GM13977 (cell line): ENCODE results near the gene ENOPH1.
A peak's percentile ranks its signal among the peaks of the same experiment; 100 is the strongest.
"Not testable (repeated sequence)": the region's sequence is repeated elsewhere in the genome, so short reads cannot be mapped to it uniquely, and the experiment has no call there.

Experiments
- DNase-seq: peaks from one replicate; pipeline ENCODE4 v3.0.0; 2012; ENCODE audit warnings: low spot score
- CTCF ChIP-seq: IDR thresholded peaks from 2 replicates; pipeline ENCODE4 v1.5.1; 2012; ENCODE audit warnings: mild to moderate bottlenecking, control low read depth; ENCODE audit not compliant: insufficient read depth; ENCODE audit errors: extremely low read depth, missing control alignments
- in situ Hi-C: fragments of 300-500 bp; cut with MboI; formaldehyde crosslinking; loops from one replicate; pipeline ENCODE4 v1.12.0; 2022; ENCODE audit warnings: low sequenced_read_pairs, low pct_unique_long_range_greater_than_20kb, mixed read lengths, inconsistent platforms; ENCODE audit not compliant: unreplicated experiment

Gene ENOPH1

GRCh38 chr4:82430193-82430963 lies at the start of gene ENOPH1, which contains the start of gene HNRNPDL:
TSS of gene ENOPH1 (plus strand) at chr4:82430590. CDS start at chr4:82430830, 240 bp downstream.
TSS of gene HNRNPDL (minus strand) at chr4:82430462. CDS start at chr4:82429690, 772 bp downstream.
- in situ Hi-C loops = no loop called here
- no peak for TF ChIP-seq CTCF
- DNase-seq = peak; percentile 96

GRCh38 chr4:82380831-82381230 lies 49.6 kb upstream of the ENOPH1 start:
- no peak for DNase-seq
- no peak for TF ChIP-seq CTCF
- in situ Hi-C loops = no loop called here

DNA sequence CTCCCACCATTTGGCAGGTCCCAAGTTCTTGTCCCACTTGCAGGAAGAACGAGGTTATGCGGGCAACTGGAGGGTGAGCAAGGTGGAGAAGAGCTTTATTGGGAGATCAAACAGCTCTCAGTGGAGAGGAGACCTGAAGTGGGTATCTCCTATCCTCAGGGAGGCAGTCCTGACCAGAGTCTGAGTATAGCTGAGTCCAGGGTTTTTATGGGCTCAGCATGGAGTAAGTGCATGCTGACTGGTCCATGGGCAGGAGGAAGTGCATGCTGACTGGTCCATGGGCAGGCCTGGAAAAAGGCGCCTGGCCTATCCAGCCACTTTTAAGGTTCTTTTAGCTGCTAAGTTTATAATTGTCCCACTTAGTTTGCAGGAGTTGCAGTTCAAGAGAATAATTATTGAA lies 49.2 kb upstream of the ENOPH1 start:
- DNase-seq = no peak
- TF ChIP-seq CTCF = no peak
- in situ Hi-C loops = no loop called here

- DNase-seq = no peak
- no peak for TF ChIP-seq CTCF
- in situ Hi-C loops = no loop called here
Measured at GRCh38 chr4:82381661-82382296, 48.6 kb upstream of the ENOPH1 start.

GRCh38 chr4:82382751-82383150 lies 47.6 kb upstream of the ENOPH1 start:
- no peak for TF ChIP-seq CTCF
- in situ Hi-C loops = no loop called here
- DNase-seq = no peak

DNA sequence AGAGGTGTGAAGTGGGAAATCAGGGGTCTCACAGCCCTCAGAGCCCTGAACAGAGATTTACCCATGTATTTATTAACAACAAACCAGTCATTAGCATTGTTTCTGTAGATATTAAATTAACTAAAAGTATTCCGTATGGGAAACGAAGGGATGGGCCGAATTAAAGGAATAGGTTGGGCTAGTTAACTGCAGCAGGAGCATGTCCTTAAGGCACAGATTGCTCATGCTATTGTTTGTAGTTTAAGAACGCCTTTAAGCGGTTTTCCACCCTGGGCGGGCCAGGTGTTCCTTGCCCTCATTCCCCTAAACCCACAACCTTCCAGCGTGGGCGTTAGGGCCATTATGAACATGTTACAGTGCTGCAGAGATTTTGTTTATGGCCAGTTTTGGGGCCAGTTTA lies 44.1 kb upstream of the ENOPH1 start:
- in situ Hi-C loops, DNase-seq: not testable (repeated sequence)

DNA sequence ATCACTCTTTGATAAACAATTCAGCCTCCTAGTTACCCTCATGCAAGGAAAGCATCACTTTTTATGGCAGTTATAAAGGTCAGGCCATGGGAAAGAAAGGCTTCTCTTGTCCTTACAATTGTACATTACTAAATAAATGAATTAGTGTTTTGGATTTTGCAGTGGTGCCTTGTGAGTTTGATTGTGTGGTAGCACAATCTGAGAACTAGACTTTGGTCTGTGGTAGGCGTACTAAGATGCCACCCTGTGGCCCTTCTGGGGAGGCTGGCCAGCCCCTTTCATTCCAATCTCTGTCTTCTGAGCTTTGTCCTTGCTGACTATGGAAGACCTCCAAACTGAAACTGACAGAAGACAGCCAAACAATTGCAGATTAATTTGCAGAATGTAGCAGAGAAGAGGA lies 42.0 kb upstream of the ENOPH1 start:
- peak; percentile 25 for TF ChIP-seq CTCF
- in situ Hi-C loops = no loop called here
- no peak for DNase-seq

- DNase-seq, in situ Hi-C loops: not testable (repeated sequence)
Measured at GRCh38 chr4:82390061-82390460, 40.3 kb upstream of the ENOPH1 start.
